Stimulated activated CD4-positive, alpha-beta T cell treated with anti-CD3 and anti-CD28 coated beads, Interleukin-1b, Interleukin-23, amount 100 ng/mL, for 4 hours (primary cell): ENCODE data around the gene ODF2.
"Not testable (repeated sequence)": the region's sequence is repeated elsewhere in the genome, so short reads cannot be mapped to it uniquely, and the experiment has no call there.

ENCODE experiments used
- DNase-seq, 2 donors: peaks; one replicate each; pipeline ENCODE4 v3.0.0-alpha.2; 2020; ENCODE audit warnings: low read depth in 2 of 2

Gene ODF2

DNA sequence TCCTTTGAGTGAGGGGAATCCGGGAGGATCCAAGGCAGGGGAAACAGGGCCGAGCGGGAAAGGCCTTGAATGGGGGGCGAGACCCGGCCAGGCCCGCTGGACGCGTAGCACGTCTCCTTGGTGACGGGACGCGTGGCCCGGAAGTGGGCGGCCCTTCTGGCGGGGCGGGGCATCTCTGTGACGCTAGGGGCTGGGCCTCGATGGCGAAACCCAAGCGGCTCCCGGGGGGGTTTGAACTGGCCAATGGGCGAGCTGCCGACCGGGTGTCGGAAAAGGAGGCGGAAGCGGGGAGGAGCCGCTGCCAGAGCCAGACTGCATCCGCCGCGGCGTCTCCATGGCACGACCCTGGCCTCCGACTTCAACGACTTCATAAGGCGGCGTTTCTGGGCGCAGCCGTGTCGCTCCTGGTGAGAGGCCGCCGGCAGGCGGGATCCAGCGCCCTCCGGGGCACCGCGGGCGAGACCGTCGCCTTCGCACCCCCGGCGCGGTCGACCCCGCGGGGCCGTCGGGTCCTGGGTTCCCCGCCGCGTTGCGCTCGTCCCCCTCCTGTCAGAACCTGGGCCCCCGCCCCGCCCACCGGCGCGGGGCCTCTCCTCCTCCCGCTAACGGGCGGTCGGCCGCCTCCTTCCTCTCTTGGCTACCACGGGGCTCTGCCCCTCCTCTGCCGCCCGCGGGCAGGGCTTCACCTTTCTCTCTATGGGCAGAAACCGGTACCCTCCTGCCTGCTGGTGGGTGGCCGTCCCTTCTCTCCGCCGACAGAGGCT lies at the start of gene ODF2:
ODF2 (plus strand) TSS at position 158 of the 764 bp plus-strand sequence; CDS start at position 244, 86 bp downstream.
- peak; percentile 97 to 98 for DNase-seq

DNA sequence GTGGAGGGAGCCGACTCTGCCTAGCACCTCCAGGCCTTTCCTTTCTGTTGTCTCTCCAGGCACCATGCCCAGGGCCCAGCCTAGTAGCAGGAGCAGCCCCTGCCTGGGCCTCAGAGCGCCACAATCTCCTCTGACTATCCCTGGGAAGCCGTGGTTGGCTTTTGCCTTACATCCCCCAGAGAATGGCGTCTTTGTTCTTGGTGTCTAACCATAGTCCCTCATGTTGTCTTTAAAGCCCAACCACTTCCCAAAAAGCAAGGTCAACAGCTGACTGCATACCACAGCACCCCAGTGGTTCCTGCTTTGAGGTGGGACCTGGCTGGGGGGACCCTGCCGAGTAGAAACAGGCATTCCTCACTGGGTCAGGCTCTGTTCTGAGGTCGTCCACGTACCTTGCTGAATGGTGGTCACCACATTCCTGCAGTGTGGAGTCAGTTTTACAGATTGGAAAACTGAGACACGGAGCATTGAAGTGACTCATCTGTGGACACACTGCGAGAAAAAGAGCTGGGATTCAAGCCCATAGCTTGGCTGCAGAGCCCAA lies 48.9 kb upstream of the ODF2 start:
- DNase-seq, result no peak

GRCh38 chr9:128408963-128409431 lies 46.8 kb upstream of the ODF2 start:
- DNase-seq, result no peak

GRCh38 chr9:128409450-128409849 lies 46.4 kb upstream of the ODF2 start:
- no peak for DNase-seq

DNA sequence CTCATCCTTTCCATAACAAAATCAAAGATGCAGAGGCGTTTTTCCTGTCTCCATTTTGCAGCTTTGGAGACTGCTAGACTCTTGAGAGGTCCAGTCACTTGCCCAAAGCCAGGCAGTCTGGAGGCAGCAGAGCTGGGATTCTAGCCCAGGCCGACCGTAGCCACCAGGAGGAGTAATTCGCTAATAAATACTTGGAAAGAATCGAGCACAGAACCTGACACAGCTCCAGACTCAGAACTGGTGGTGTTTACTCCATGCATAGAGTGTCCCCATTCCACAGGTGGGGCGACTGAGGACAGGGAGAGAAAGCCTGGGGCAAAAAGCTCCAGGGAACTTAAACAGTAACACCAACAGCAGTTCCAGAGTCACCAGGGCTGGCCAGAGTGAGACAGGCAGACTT lies 45.8 kb upstream of the ODF2 start:
- DNase-seq, result no peak

- DNase-seq, result no peak
These were observed 44.3 kb upstream of the ODF2 start for GRCh38 chr9:128411364-128412119.

- DNase-seq, result peak; percentile 36
These were observed 43.6 kb upstream of the ODF2 start for GRCh38 chr9:128412120-128412790.

- not testable (repeated sequence) for DNase-seq
These were observed 42.1 kb upstream of the ODF2 start for GRCh38 chr9:128413728-128414127.

DNA sequence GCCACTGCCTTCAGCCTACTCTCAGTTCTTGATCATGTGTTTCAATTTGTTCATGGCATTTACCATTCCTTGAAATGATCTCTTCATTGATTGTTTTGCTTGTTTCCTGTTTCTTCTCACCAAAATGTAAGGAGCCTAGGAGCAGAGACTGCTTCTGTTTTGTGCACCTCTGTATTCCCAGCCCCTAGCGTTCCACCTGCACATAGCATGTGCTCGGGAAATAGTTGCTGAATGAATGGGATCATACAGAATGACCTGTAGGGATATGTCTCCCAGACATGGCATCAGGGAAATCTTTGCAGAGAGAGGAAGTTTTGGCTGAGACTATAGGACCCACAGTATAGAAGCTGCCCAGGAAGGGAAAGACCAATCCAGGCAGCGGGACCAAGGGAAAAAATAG lies 41.3 kb upstream of the ODF2 start:
- no peak for DNase-seq

- no peak for DNase-seq
These were observed 40.5 kb upstream of the ODF2 start for GRCh38 chr9:128415281-128415680.

- no peak for DNase-seq
These were observed 39.8 kb upstream of the ODF2 start for GRCh38 chr9:128416014-128416413.

- no peak for DNase-seq
These were observed 39.3 kb upstream of the ODF2 start for GRCh38 chr9:128416432-128417019.

- DNase-seq, result no peak
These were observed 36.5 kb upstream of the ODF2 start for GRCh38 chr9:128419061-128419925.

DNA sequence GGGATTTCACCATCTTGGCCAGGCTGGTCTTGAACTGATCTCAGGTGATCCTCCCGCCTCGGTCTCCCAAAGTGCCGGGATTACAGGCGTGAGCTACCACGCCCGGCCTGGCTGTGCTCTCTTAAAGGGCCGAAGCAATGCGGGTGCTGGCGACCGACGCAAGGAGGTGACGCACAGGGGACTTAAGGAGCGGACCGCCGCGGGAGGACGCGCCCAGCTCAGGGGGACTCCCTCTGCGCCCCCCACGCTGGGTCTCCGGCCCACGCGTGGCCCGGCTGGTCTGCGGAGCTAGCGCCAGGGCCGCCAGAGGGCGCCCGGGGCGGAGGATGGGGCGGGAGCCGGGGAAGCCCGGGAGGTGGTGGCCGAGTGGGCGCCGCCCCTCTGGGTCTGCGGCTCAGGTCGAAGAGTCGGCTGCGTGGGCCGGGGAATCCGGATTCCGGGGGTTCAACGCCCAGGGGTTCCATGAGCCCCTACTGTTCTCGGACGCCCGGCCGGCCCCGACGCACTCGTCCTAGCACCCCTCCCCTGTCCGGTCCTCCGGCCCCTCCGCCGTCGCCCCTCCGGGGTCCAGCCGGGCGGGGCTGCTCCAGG lies 35.7 kb upstream of the ODF2 start:
- peak; percentile 43 to 67 for DNase-seq

DNA sequence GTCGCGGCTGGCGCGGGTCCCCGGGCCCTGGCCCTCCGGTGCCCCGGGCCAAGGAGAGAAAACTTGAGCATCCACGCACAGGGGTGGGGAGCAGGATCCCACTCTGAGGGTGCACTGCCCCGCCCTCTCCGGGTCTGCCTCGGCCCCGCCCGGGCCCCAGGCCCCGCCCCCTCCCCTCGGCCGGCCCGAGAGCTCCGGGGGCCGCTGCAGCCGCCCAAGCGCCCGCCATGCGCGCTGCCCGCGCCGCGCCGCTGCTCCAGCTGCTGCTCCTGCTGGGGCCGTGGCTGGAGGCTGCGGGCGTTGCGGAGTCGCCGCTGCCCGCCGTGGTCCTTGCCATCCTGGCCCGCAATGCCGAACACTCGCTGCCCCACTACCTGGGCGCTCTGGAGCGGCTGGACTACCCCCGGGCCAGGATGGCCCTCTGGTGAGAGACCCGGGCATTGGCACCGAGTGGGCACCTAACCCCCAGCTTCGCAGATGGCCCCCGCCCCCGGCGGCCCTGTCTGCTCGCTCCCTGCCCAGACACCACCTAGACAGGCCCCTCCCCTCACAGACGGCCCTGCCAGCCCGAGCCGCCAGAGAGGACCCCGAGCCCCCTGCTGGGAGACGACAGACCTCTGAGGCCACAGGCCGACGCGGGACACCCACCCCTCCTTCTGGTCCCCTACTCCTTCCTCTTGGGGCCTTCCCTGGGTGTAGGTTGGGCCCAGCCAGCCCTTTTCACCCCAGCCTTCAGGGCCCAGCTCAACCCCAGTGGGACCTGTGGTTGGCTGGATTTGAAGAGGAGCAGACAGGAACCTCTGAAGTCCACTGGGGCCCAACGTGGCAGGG lies 34.9 kb upstream of the ODF2 start, which contains the start of gene CERCAM:
CERCAM (plus strand) TSS at position 207 of the 831 bp plus-strand sequence; CDS start at position 228, 21 bp downstream.
- DNase-seq, result peak; percentile 17 to 43

GRCh38 chr9:128421482-128421996 lies 34.3 kb upstream of the ODF2 start:
- no peak for DNase-seq

- DNase-seq, result not testable (repeated sequence)
These were observed 33.6 kb upstream of the ODF2 start for GRCh38 chr9:128422022-128422782.

DNA sequence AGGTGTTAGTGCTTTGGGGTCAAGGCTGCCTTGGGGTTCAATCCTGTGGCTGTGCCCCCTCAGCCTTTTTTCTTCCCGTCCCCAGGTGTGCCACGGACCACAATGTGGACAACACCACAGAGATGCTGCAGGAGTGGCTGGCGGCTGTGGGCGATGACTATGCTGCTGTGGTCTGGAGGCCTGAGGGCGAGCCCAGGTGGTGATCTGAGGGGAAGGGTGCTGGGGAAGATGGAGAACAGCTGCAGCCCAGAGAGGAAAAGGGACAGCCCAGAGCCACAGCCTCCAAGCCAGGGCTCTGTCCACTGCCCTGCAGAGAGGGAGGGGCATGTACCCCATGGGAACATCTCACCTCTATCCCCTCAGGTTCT lies 33.0 kb upstream of the ODF2 start:
- no peak for DNase-seq
